GM23248 (cell line): Measurements from ENCODE around the gene ZNRF1. TPM values are rescaled to one million over a fixed set of nuclear protein-coding genes. Genes with fewer than 3 reads are reported as not detected.

Experiments
- DNase-seq: peaks from one replicate; pipeline ENCODE4 v3.0.0-alpha.2; 2015
- H2AFZ ChIP-seq: fragments of 200-600 bp; sonication (generic); 2 replicates; pipeline ENCODE4 v1.6.1; 2016; ENCODE audit warnings: antibody characterized with exemption
- H3F3A ChIP-seq: fragments of 200-600 bp; sonication (generic); 2 replicates; pipeline ENCODE4 v1.6.1; 2016; ENCODE audit warnings: mild to moderate bottlenecking, antibody characterized with exemption, mixed run types; ENCODE audit not compliant: insufficient read depth
- H3K27ac ChIP-seq: fragments of 200-600 bp; sonication (generic); 2 replicates; pipeline ENCODE4 v1.5.1; 2016; ENCODE audit warnings: mild to moderate bottlenecking
- H3K27me3 ChIP-seq: fragments of 200-600 bp; sonication (generic); replicated peaks from 2 replicates; pipeline ENCODE4 v1.6.1; 2016; ENCODE audit warnings: mild to moderate bottlenecking; ENCODE audit not compliant: insufficient read depth
- H3K36me3 ChIP-seq: fragments of 200-600 bp; sonication (generic); 2 replicates; pipeline ENCODE4 v1.6.1; 2016; ENCODE audit warnings: low read depth, mild to moderate bottlenecking
- H3K4me1 ChIP-seq: fragments of 200-600 bp; sonication (generic); 2 replicates; pipeline ENCODE4 v1.6.1; 2016; ENCODE audit warnings: mild to moderate bottlenecking; ENCODE audit not compliant: insufficient read depth
- H3K4me2 ChIP-seq: fragments of 200-600 bp; sonication (generic); one replicate; pipeline ENCODE4 v1.6.1; 2016; ENCODE audit warnings: mild to moderate bottlenecking; ENCODE audit not compliant: unreplicated experiment
- H3K4me3 ChIP-seq: fragments of 200-600 bp; sonication (generic); 2 replicates; pipeline ENCODE4 v1.5.1; 2016; ENCODE audit warnings: mild to moderate bottlenecking
- H3K79me2 ChIP-seq: fragments of 200-600 bp; sonication (generic); 2 replicates; pipeline ENCODE4 v1.6.1; 2016; ENCODE audit warnings: mild to moderate bottlenecking; ENCODE audit not compliant: insufficient read depth
- H3K9ac ChIP-seq: fragments of 200-600 bp; sonication (generic); 2 replicates; pipeline ENCODE4 v1.6.1; 2016; ENCODE audit warnings: mild to moderate bottlenecking
- H3K9me2 ChIP-seq: fragments of 200-600 bp; sonication (generic); 2 replicates; pipeline ENCODE4 v1.6.1; 2016; ENCODE audit warnings: mixed run types, mild to moderate bottlenecking, moderate library complexity; ENCODE audit not compliant: insufficient read depth
- H3K9me3 ChIP-seq: fragments of 200-600 bp; sonication (generic); one replicate; pipeline ENCODE4 v1.6.1; 2017; ENCODE audit warnings: low read depth
- H4K20me1 ChIP-seq: fragments of 200-600 bp; sonication (generic); 2 replicates; pipeline ENCODE4 v1.6.0; 2016; ENCODE audit not compliant: insufficient read depth
- EZH2 ChIP-seq: fragments of 200-600 bp; sonication (generic); IDR thresholded peaks from 2 replicates; pipeline ENCODE4 v1.6.1; 2018; ENCODE audit warnings: antibody characterized with exemption, mild to moderate bottlenecking; ENCODE audit not compliant: insufficient read depth, poor library complexity, severe bottlenecking
- EZH2phosphoT487 ChIP-seq: fragments of 200-600 bp; sonication (generic); IDR thresholded peaks from 2 replicates; pipeline ENCODE4 v1.6.1; 2018; ENCODE audit warnings: antibody characterized with exemption, moderate library complexity, mild to moderate bottlenecking, low read depth; ENCODE audit not compliant: insufficient read depth
- WGBS, 2 experiments: methylation state at CpG; one replicate each; pipeline ENCODE4 v1.1.6; 2015 to 2017; ENCODE audit warnings: low lambda C conversion rate in 2 of 2, low coverage in 1 of 2; ENCODE audit errors: missing lambda C conversion rate in 2 of 2; 5-methylcytosine and 5-hydroxymethylcytosine counted together
- in situ Hi-C: fragments of 300-500 bp; cut with MboI; formaldehyde crosslinking; loops from 2 replicates; pipeline ENCODE4 v1.15.0; 2020
- polyA plus RNA-seq: library from polyadenylated mRNA; unstranded; fragments of >200 nt; fragmentation: Nextera tagmentation; extraction: Ambion mirVana; gene quantifications from 2 replicates; pipeline ENCODE4 v1.2.1, GENCODE V29; 2016
- total RNA-seq: library from RNA; depleted of rRNA; stranded (reverse); fragments of >200 nt; shearing (Covaris generic); gene quantifications from 2 replicates; pipeline ENCODE4 v1.2.3, GENCODE V29; 2014

The ZNRF1 gene
- total and polyA plus RNA-seq, 2 experiments from 2014 or later, result 7.1 to 17.2 TPM

- Histone ChIP-seq H3K9me2 (no peaks in the 10 kb centered on the region), H3K9ac (no peak overlapping the region), H2AFZ (no peak overlapping the region), H3K79me2 (peaks cover 83% of the 10 kb centered on the region), H3K36me3 (no peaks in the 10 kb centered on the region), H3K9me3 (no peaks in the 10 kb centered on the region), H3F3A (no peaks in the 10 kb centered on the region), H3K4me3 (no peak overlapping the region), H3K27ac (no peak overlapping the region), H3K4me2 (no peak overlapping the region), H3K4me1 (no peaks in the 10 kb centered on the region), H4K20me1 (no peaks in the 10 kb centered on the region), H3K27me3 (no peaks in the 10 kb centered on the region)
- whole genome bisulfite sequencing, 2 experiments, result 90 to 91% methylated on average over 4 of the region's 4 CpGs
- DNase-seq, result no peak
- in situ Hi-C loops, result no loop called here
- no peak for TF ChIP-seq EZH2
- TF ChIP-seq EZH2phosphoT487, result no peak
These were observed 60.0 kb downstream of the ZNRF1 start for GRCh38 chr16:75058806-75059205.

GRCh38 chr16:75059411-75059810 lies 60.6 kb downstream of the ZNRF1 start:
- Histone ChIP-seq H3K9me3 (no peaks in the 10 kb centered on the region), H3K27me3 (no peaks in the 10 kb centered on the region), H3F3A (no peaks in the 10 kb centered on the region), H3K4me1 (no peaks in the 10 kb centered on the region), H2AFZ (no peak overlapping the region), H3K36me3 (no peaks in the 10 kb centered on the region), H3K79me2 (peaks cover 82% of the 10 kb centered on the region), H3K27ac (no peak overlapping the region), H3K9ac (no peak overlapping the region), H3K9me2 (no peaks in the 10 kb centered on the region), H4K20me1 (no peaks in the 10 kb centered on the region), H3K4me3 (no peak overlapping the region), H3K4me2 (no peak overlapping the region)
- no peak for TF ChIP-seq EZH2phosphoT487
- TF ChIP-seq EZH2, result no peak
- DNase-seq, result no peak
- 95 to 96% methylated on average over 5 of the region's 5 CpGs for WGBS, 2 experiments
- in situ Hi-C loops, result no loop called here

GRCh38 chr16:75060723-75061122 lies 61.9 kb downstream of the ZNRF1 start:
- Histone ChIP-seq H3K4me3 (no peak overlapping the region), H3K36me3 (no peaks in the 10 kb centered on the region), H2AFZ (no peak overlapping the region), H4K20me1 (no peaks in the 10 kb centered on the region), H3K4me2 (no peak overlapping the region), H3K9ac (no peak overlapping the region), H3K4me1 (no peaks in the 10 kb centered on the region), H3K27ac (no peak overlapping the region), H3F3A (no peaks in the 10 kb centered on the region), H3K27me3 (no peaks in the 10 kb centered on the region), H3K9me2 (no peaks in the 10 kb centered on the region), H3K9me3 (no peaks in the 10 kb centered on the region), H3K79me2 (peaks cover 82% of the 10 kb centered on the region)
- DNase-seq, result no peak
- WGBS, 2 experiments, result 70 to 71% methylated on average over 8 of the region's 8 CpGs
- in situ Hi-C loops, result no loop called here
- TF ChIP-seq EZH2phosphoT487 (no peak), EZH2 (no peak)

- Histone ChIP-seq H3K9me2 (no peaks in the 10 kb centered on the region), H3K9ac (no peak overlapping the region), H3K4me1 (no peaks in the 10 kb centered on the region), H3F3A (no peaks in the 10 kb centered on the region), H3K36me3 (no peaks in the 10 kb centered on the region), H3K9me3 (no peaks in the 10 kb centered on the region), H3K27ac (no peak overlapping the region), H3K27me3 (no peaks in the 10 kb centered on the region), H4K20me1 (no peaks in the 10 kb centered on the region), H2AFZ (no peak overlapping the region), H3K4me2 (no peak overlapping the region), H3K4me3 (no peak overlapping the region), H3K79me2 (peaks cover 84% of the 10 kb centered on the region)
- 76 to 83% methylated on average over 3 of the region's 3 CpGs for WGBS, 2 experiments
- DNase-seq, result no peak
- TF ChIP-seq EZH2phosphoT487 (no peak), EZH2 (no peak)
- in situ Hi-C loops, result no loop called here
These were observed 62.8 kb downstream of the ZNRF1 start for GRCh38 chr16:75061669-75062068.
